Spleen (tissue), 11 donors: ENCODE results near the gene LRRC45. TPM values are rescaled to one million over a fixed set of nuclear protein-coding genes. Genes with fewer than 3 reads are reported as not detected.

Experiments
- DNase-seq: peaks from one replicate; pipeline ENCODE4 v3.0.0-alpha.2; 2020
- H3K27ac ChIP-seq, 8 donors: fragments of 200-600 bp; sonication (generic) in 7 of 8; 1 replicate in 4 of 8; 2 replicates in 4 of 8; pipeline versions ENCODE4 v1.5.0 to v1.8.0; 2016 to 2021; ENCODE audit warnings: inconsistent platforms in 4 of 8, mild to moderate bottlenecking in 4 of 8, moderate library complexity in 1 of 8
- H3K27me3 ChIP-seq, 7 donors: fragments of 200-600 bp; sonication (generic) in 6 of 7; replicated peaks in 1 of 7; 1 replicate in 4 of 7; 2 replicates in 3 of 7; pipeline versions ENCODE4 v1.5.0 to v1.8.0; 2016 to 2021; ENCODE audit warnings: inconsistent platforms in 3 of 7, mild to moderate bottlenecking in 1 of 7
- H3K36me3 ChIP-seq, 6 donors: fragments of 200-600 bp; sonication (generic) in 5 of 6; 1 replicate in 4 of 6; 2 replicates in 2 of 6; pipeline versions ENCODE4 v1.5.0 to v1.8.0; 2016 to 2021; ENCODE audit warnings: inconsistent platforms in 2 of 6
- H3K4me1 ChIP-seq, 6 donors: fragments of 200-600 bp; sonication (generic) in 5 of 6; 1 replicate in 3 of 6; 2 replicates in 3 of 6; pipeline versions ENCODE4 v1.5.0 to v1.8.0; 2016 to 2021; ENCODE audit warnings: inconsistent platforms in 3 of 6
- H3K4me3 ChIP-seq, 8 donors: fragments of 200-600 bp; sonication (generic) in 7 of 8; 1 replicate in 4 of 8; 2 replicates in 4 of 8; pipeline versions ENCODE4 v1.5.0 to v1.8.0; 2016 to 2021; ENCODE audit warnings: inconsistent platforms in 4 of 8, mild to moderate bottlenecking in 4 of 8, moderate library complexity in 2 of 8
- H3K9me3 ChIP-seq, 8 donors: fragments of 200-600 bp; sonication (generic) in 7 of 8; 1 replicate in 4 of 8; 2 replicates in 4 of 8; pipeline versions ENCODE4 v1.5.0 to v1.8.0; 2016 to 2021; ENCODE audit warnings: inconsistent platforms in 4 of 8
- POLR2A ChIP-seq, 3 donors: fragments of 450-650 bp; IDR thresholded peaks; one replicate each; pipeline ENCODE4 v1.5.1; 2017; ENCODE audit warnings: antibody characterized with exemption in 3 of 3, mild to moderate bottlenecking in 1 of 3
- POLR2AphosphoS5 ChIP-seq, 3 donors: sonication (generic); formaldehyde crosslinking; IDR thresholded peaks; one replicate each; pipeline ENCODE4 v1.5.1; 2017; ENCODE audit warnings: antibody characterized with exemption in 3 of 3
- WGBS, 5 donors: extraction: QIAGEN DNeasy Blood & Tissue Kit in 3 of 5; methylation state at CpG; one replicate each; pipeline versions ENCODE4 v1.1.5 to v1.1.7; 2013 to 2018; 5-methylcytosine and 5-hydroxymethylcytosine counted together
- intact Hi-C: fragments of 100-400 bp; cut with DNase I; formaldehyde crosslinking; loops from one replicate; pipeline ENCODE4 v1.15.0; 2023; ENCODE audit warnings: low total_unique reads
- polyA plus RNA-seq, 3 donors: library from polyadenylated mRNA; stranded (reverse); fragments of 200-250 nt; gene quantifications; one replicate each; pipeline ENCODE4 v1.2.1, GENCODE V29; 2013
- total RNA-seq, 7 donors: library from RNA; depleted of rRNA in 3 of 7; stranded (reverse); fragments of >200 nt in 3 of 7; fragmentation: NEBNext Ultra II Directional in 4 of 7; extraction: Animal tissue kit (Norgen Biotek cat#: 25700) in 4 of 7; gene quantifications; one replicate each; pipeline versions ENCODE4 v1.1.0 to v1.2.1, GENCODE V29; 2016 to 2021
- TF ChIP-seq, protein P1 (sequence below), 11 experiments: fragments of 200-600 bp in 7 of 11; fragments of 450-650 bp in 4 of 11; sonication (generic) in 4 of 11; IDR thresholded peaks in 8 of 11; conservative IDR thresholded peaks in 3 of 11; 1 replicate in 7 of 11; 2 replicates in 4 of 11; pipeline versions ENCODE4 v1.4.0 to v1.8.0; 2016 to 2021; ENCODE audit warnings: antibody characterized with exemption in 11 of 11, inconsistent platforms in 4 of 11, mild to moderate bottlenecking in 1 of 11
- donor health status: healthy with polysubstance abuse.
- donor health status: DM: no; HTN: no; CAD: no; lungs with moderate emphysema.
- donor health status: DM: no; HTN: no; CAD: no.
- donor health status: Bipolar disorder and iron deficiency.
- donor health status: healthy.
- donor health status: DM: no; HTN: no; CAD: no.
- donor health status: DM: yes; HTN: yes; CAD: no.

LRRC45 gene
- total and polyA plus RNA-seq, 10 donors: 7.5 to 23.4 (median 11.7) TPM

DNA sequence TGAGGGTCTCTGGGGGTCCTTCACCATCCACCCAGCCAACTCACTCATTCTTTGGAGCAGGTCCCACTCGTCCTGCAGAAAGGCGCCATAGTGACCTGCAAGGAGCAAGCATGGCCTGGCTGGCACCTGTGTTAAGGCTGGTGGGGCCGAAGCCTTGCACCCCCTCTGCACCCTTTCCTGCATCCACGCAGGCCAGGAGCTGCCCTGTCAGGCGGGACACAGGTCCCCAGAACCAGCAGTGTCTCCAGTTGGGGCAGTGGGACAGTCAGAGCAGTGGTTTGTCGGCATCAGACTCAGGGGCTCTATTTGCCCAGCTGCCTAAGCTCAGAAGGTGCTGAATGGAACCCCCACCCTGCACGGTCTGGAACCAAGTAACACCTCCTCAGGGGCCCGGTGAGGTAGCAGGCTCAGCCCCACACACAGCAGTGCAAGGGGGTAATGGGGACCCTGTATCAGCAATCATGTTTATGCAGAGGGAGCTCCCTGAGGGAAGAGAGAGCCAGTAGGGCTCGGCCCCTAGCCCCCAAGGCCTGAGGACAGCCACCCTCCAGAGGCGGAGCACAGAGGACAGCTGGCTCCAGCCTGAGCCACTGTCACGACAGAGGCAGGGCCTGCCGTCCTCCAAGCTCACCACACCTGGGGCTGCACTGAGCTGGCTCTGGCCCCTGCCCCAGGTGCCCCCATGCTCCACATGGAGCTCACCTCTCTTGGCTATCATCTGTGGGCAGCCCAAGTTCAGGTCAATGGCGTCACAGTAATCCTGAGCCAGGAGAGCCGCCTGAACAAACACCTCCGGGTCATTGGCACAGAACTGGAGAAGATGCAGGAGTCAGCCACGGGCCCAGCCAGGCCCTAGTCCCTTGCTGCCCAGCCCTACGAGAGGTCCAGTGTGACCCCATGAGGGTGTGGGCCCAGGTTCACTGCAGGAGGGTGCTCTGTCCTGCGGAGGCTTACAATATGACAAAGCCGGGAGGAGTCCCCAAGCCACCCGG, 40.6 kb downstream of the LRRC45 start:
- Histone ChIP-seq H3K4me3 (peak overlapping the region in 2 of 8 donors; percentile 73 to 96), H3K36me3 (peaks cover 0 to 55% (median 46%) of the 10 kb centered on the region in 6 donors), H3K4me1 (peaks cover 17 to 60% (median 39%) of the 10 kb centered on the region in 6 donors), H3K9me3 (no peaks in the 10 kb centered on the region), H3K27ac (peak overlapping the region in 2 of 8 donors; percentile 88 to 92), H3K27me3 (no peaks in the 10 kb centered on the region)
- TF ChIP-seq POLR2A (IDR thresholded peaks at IDR 0.05) (no peak), POLR2AphosphoS5 (IDR thresholded peaks at IDR 0.05) (no peak)
- TF ChIP-seq, protein P1, sequence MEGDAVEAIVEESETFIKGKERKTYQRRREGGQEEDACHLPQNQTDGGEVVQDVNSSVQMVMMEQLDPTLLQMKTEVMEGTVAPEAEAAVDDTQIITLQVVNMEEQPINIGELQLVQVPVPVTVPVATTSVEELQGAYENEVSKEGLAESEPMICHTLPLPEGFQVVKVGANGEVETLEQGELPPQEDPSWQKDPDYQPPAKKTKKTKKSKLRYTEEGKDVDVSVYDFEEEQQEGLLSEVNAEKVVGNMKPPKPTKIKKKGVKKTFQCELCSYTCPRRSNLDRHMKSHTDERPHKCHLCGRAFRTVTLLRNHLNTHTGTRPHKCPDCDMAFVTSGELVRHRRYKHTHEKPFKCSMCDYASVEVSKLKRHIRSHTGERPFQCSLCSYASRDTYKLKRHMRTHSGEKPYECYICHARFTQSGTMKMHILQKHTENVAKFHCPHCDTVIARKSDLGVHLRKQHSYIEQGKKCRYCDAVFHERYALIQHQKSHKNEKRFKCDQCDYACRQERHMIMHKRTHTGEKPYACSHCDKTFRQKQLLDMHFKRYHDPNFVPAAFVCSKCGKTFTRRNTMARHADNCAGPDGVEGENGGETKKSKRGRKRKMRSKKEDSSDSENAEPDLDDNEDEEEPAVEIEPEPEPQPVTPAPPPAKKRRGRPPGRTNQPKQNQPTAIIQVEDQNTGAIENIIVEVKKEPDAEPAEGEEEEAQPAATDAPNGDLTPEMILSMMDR (IDR thresholded peaks at IDR 0.05 in 8 of 11, conservative IDR thresholded peaks at IDR 0.05 in 3 of 11): no peak
- intact Hi-C loops: no loop called here
- WGBS, 5 donors: 85 to 91% (median 88%) methylated on average over 11 to 20 of the region's 20 CpGs
- peak; percentile 46 for DNase-seq

DNA sequence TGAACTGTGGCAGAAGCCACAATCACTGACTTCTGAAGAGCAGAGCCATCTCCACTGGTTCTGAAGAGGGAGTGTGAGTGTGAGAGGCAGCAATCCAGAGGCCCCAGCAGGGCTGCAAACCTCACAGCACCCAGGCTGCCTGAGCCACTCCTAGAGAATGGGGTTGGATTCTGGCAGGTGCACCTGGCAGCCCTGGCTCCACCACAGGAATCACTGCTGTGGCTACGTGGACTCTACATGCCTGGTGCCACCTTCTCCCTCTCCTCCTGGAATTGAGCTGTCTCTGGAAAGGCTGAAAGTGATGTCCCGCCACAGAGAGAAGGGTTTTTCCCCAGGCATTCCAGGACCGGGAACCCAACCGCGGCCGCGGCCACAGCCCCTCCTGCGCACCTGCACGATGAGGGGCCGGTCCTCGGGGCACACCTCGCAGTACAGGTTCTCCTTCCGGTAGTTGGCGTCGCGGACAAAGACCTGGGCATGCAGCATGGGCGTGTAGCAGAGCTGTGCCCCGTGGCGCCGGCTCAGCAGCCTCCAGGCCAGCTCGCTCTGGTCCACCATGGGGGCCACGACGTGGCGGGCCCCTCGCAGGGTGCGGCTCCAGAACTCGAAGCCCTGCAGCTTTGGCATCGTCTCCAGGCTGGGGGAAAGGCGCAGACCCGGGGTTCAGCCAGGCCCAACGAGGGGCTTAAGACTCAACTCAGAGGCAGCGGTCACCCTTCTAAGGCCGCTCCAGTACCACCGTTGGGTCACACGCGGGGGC, 41.5 kb downstream of the LRRC45 start:
- no peaks in the 10 kb centered on the region for H3K27me3 ChIP-seq
- peak overlapping the region; percentile 73 to 96 (median 91) for H3K4me3 ChIP-seq
- 41 to 57% (median 51%) methylated on average over 17 to 36 of the region's 36 CpGs for WGBS, 5 donors
- intact Hi-C loops: no loop called here
- TF ChIP-seq, protein P1 (IDR thresholded peaks at IDR 0.05 in 8 of 11, conservative IDR thresholded peaks at IDR 0.05 in 3 of 11): no peak
- TF ChIP-seq POLR2AphosphoS5 (IDR thresholded peaks at IDR 0.05): no peak
- no peak for TF ChIP-seq POLR2A (IDR thresholded peaks at IDR 0.05)
- H3K9me3 ChIP-seq: no peaks in the 10 kb centered on the region
- no peak for DNase-seq
- peaks cover 17 to 51% (median 35%) of the 10 kb centered on the region in 6 donors for H3K4me1 ChIP-seq
- H3K36me3 ChIP-seq: peaks cover 0 to 46% (median 38%) of the 10 kb centered on the region in 6 donors
- H3K27ac ChIP-seq: peak overlapping the region in 7 of 8 donors; percentile 88 to 94 (median 91)

DNA sequence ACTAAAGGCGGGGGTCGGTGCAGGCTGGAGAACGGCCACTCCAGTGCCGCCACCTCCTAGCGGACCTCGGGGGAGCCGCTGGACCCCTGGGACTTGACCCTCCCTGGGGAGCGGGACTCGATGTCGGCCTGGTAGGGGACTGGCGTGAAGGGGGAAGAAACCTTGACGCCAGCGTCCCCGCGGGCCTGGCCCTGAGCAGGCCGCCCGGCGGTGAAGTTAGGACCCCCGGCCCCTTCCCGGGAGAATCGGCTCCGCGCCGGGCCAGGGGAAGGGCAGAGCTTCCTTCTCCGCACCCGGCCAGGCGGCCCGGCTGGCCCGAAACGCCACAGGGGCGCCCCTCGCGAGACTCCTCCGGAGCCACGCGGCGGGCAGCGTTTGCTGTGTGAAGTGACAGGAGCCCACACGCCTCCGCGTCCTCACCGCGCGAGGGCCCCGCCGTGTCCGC, 42.1 kb downstream of the LRRC45 start:
- Histone ChIP-seq H3K4me3 (peak overlapping the region; percentile 73 to 96 (median 91)), H3K36me3 (peaks cover 0 to 40% (median 32%) of the 10 kb centered on the region in 6 donors), H3K27ac (peak overlapping the region in 7 of 8 donors; percentile 88 to 94 (median 91)), H3K9me3 (no peaks in the 10 kb centered on the region), H3K27me3 (no peaks in the 10 kb centered on the region), H3K4me1 (peaks cover 17 to 47% (median 34%) of the 10 kb centered on the region in 6 donors)
- no peak for TF ChIP-seq POLR2AphosphoS5 (IDR thresholded peaks at IDR 0.05)
- TF ChIP-seq, protein P1 (IDR thresholded peaks at IDR 0.05 in 8 of 11, conservative IDR thresholded peaks at IDR 0.05 in 3 of 11): no peak
- no peak for TF ChIP-seq POLR2A (IDR thresholded peaks at IDR 0.05)
- WGBS, 5 donors: 1 to 2% (median 1%) methylated on average over 23 to 47 of the region's 47 CpGs
- peak; percentile 86 for DNase-seq
- intact Hi-C loops: no loop called here
